IMR-90 (cell line): ENCODE data around the gene CT45A6. TPM values are rescaled to one million over a fixed set of nuclear protein-coding genes. Genes with fewer than 3 reads are reported as not detected.

Source experiments
- polyA plus RNA-seq, 3 experiments: library from polyadenylated mRNA; depleted of rRNA; stranded (reverse); fragments of >200 nt; gene quantifications; 2 replicates each; pipeline ENCODE4 v1.2.3, GENCODE V29; 2012; ENCODE audit warnings: low replicate concordance in 1 of 3
- total RNA-seq: library from RNA; depleted of rRNA; stranded (reverse); fragments of >200 nt; gene quantifications from 2 replicates; pipeline ENCODE4 v1.2.3, GENCODE V29; 2012; rRNA removed

Gene CT45A6
- total and polyA plus RNA-seq, 2 of the 4 experiments (the other 2 are of a cell fraction) = not detected

Other genes starting within 250 kb of the CT45A6 start
- not detected in 2 replicates for gene CT45A1, start 89.1 kb downstream of the CT45A6 start, total RNA-seq
- gene CT45A1, start 89.1 kb downstream of the CT45A6 start, polyA plus RNA-seq (2012; rRNA removed) = not detected in 2 replicates
- gene CT45A3, start 34.6 kb downstream of the CT45A6 start, total RNA-seq = not detected in 2 replicates
- gene CT45A3, start 34.6 kb downstream of the CT45A6 start, polyA plus RNA-seq (2012; rRNA removed) = not detected in 2 replicates
- gene CT45A5, start 17.3 kb downstream of the CT45A6 start, total RNA-seq = not detected in 2 replicates
- not detected in 2 replicates for gene CT45A5, start 17.3 kb downstream of the CT45A6 start, polyA plus RNA-seq (2012; rRNA removed)
- gene CT45A2, start 17.2 kb upstream of the CT45A6 start, total RNA-seq = not detected in 2 replicates
- gene CT45A2, start 17.2 kb upstream of the CT45A6 start, polyA plus RNA-seq (2012; rRNA removed) = not detected in 2 replicates
- not detected in 2 replicates for gene CT45A7, start 34.5 kb upstream of the CT45A6 start, total RNA-seq
- not detected in 2 replicates for gene CT45A7, start 34.5 kb upstream of the CT45A6 start, polyA plus RNA-seq (2012; rRNA removed)
- not detected in 2 replicates for gene CT45A8, start 51.8 kb upstream of the CT45A6 start, total RNA-seq
- not detected in 2 replicates for gene CT45A8, start 51.8 kb upstream of the CT45A6 start, polyA plus RNA-seq (2012; rRNA removed)
- not detected in 2 replicates for gene CT45A9, start 69.0 kb upstream of the CT45A6 start, total RNA-seq
- gene CT45A9, start 69.0 kb upstream of the CT45A6 start, polyA plus RNA-seq (2012; rRNA removed) = not detected in 2 replicates
- gene CT45A10, start 90.7 kb upstream of the CT45A6 start, total RNA-seq = not detected in 2 replicates
- not detected in 2 replicates for gene CT45A10, start 90.7 kb upstream of the CT45A6 start, polyA plus RNA-seq (2012; rRNA removed)
- not detected in 2 replicates for gene SAGE1, start 90.9 kb upstream of the CT45A6 start, total RNA-seq
- not detected in 2 replicates for gene SAGE1, start 90.9 kb upstream of the CT45A6 start, polyA plus RNA-seq (2012; rRNA removed)
- 7.5 and 18.6 TPM in 2 replicates for gene MMGT1, start 171.2 kb upstream of the CT45A6 start, total RNA-seq
- 6.5 and 8.1 TPM in 2 replicates for gene MMGT1, start 171.2 kb upstream of the CT45A6 start, polyA plus RNA-seq (2012; rRNA removed)
- 19.0 and 25.0 TPM in 2 replicates for gene SLC9A6, start 182.6 kb upstream of the CT45A6 start, total RNA-seq
- gene SLC9A6, start 182.6 kb upstream of the CT45A6 start, polyA plus RNA-seq (2012; rRNA removed) = 5.2 and 6.9 TPM in 2 replicates